ENCODE measurements around the gene PROX1. TPM values are rescaled to one million over a fixed set of nuclear protein-coding genes. Genes with fewer than 3 reads are reported as not detected.
A peak's percentile ranks its signal among the peaks of the same experiment; 100 is the strongest.

PROX1 gene
- total and polyA plus RNA-seq, 2 of the 4 experiments (the other 2 are of a cell fraction), result under 0.01 to 0.02 TPM

DNA sequence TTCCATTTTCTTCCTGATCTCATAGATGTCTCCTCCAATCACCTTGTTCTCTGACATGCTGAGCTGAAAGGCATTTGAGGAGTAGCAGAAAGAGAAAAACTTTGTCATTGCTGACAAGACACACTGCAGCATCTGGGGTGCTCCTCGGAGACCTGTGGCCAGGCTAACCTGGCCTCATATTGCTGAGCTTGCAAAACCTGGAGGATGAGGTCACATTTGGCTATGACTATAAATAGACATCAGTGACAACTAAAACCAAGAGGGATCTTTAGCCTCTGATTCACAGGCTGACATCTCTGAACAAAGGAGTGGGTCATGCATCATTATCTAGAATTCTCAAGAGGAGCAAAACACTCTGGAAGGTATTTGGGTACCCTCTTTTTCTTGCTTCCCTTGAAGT, 83.7 kb downstream of the PROX1 start:
- no peaks in the 10 kb centered on the region for H3K9me1 ChIP-seq (ENCODE audit: insufficient read depth, low read length)
- no peak overlapping the region for H2BK5ac ChIP-seq (ENCODE audit: low read depth, low read length, poor library complexity, severe bottlenecking)
- H3K23ac ChIP-seq (ENCODE audit: low read depth, low read length), result no peak overlapping the region
- H3K4ac ChIP-seq (ENCODE audit: low read depth, low read length), result no peak overlapping the region
- no peaks in the 10 kb centered on the region for H3K79me1 ChIP-seq (ENCODE audit: low read depth in 1 of 2, low read length in 2 of 2)
- DNase-seq, result no peak
- no peak overlapping the region for H2BK20ac ChIP-seq (ENCODE audit: low read depth, low read length)
- peak; percentile 90 for TF ChIP-seq MAFK (IDR thresholded peaks at IDR 0.05; ENCODE audit: low read depth, low read length)
- no peak for TF ChIP-seq RAD21 (IDR thresholded peaks at IDR 0.05; ENCODE audit: low read length)
- ChIA-PET POLR2A (ENCODE audit: unreplicated experiment) (no interaction called here), CTCF (interaction anchor here (0.6 kb wide), 1 partner anchor 22 kb away, joined by 4 read pairs; no protein-coding TSS in a partner anchor)
- no peaks in the 10 kb centered on the region for H3K4me1 ChIP-seq (ENCODE audit: control insufficient read depth, insufficient read depth, low read length)
- no peaks in the 10 kb centered on the region for H3K36me3 ChIP-seq (ENCODE audit: control insufficient read depth, insufficient read depth, low read length)
- no peak overlapping the region for H2AFZ ChIP-seq (replicated peaks; ENCODE audit: low read length, poor library complexity)
- no peaks in the 10 kb centered on the region for H4K20me1 ChIP-seq (ENCODE audit: insufficient read depth, low read length)
- dilution Hi-C loops (cut with HindIII; ENCODE audit: low sequenced_read_pairs, unreplicated experiment) (no loop called here), in situ Hi-C loops (cut with MboI; ENCODE audit: low sequenced_read_pairs) (no loop called here), intact Hi-C loops (cut with micrococcal nuclease) (no loop called here)
- H3K27ac ChIP-seq (ENCODE audit: insufficient read depth, low read length), result no peak overlapping the region
- H2AK5ac ChIP-seq (ENCODE audit: low read depth, low read length), result no peak overlapping the region
- no peak overlapping the region for H3K4me2 ChIP-seq (ENCODE audit: low read depth, low read length)
- BruUV-seq (replicated peaks), result no TSS peak
- no peak overlapping the region for H3K4me3 ChIP-seq (ENCODE audit: insufficient read depth, low read depth, low read length)
- H3K9ac ChIP-seq (ENCODE audit: low read depth, low read length), result no peak overlapping the region
- no peak overlapping the region for H2BK120ac ChIP-seq (ENCODE audit: low read depth, low read length)
- no peak overlapping the region for H3K18ac ChIP-seq (ENCODE audit: low read depth, low read length)
- H2BK15ac ChIP-seq (ENCODE audit: low read depth, low read length), result no peak overlapping the region
- WGBS, 2 experiments (ENCODE audit: extremely low coverage in 2 of 2, insufficient read length in 1 of 2), result no CpG with 5 or more reads among the region's 1 CpG
- no peaks in the 10 kb centered on the region for H3K9me3 ChIP-seq (ENCODE audit: control insufficient read depth, insufficient read depth, low read length)
- H4K5ac ChIP-seq (ENCODE audit: low read depth, low read length), result no peak overlapping the region
- no peak for ATAC-seq (ENCODE audit: low read depth)
- H3K56ac ChIP-seq (ENCODE audit: extremely low read depth, insufficient read depth, low read length), result no peak overlapping the region
- no peak overlapping the region for H3K14ac ChIP-seq (replicated peaks; ENCODE audit: low read depth, low read length)
- H4K91ac ChIP-seq (ENCODE audit: insufficient read depth, low read depth, low read length), result no peak overlapping the region
- no peak overlapping the region for H2AK9ac ChIP-seq (replicated peaks; ENCODE audit: low read depth, low read length, poor library complexity)
- no peak overlapping the region for H4K8ac ChIP-seq (ENCODE audit: low read depth in 2 of 2, low read length in 2 of 2)
- H3K27me3 ChIP-seq (ENCODE audit: control insufficient read depth, insufficient read depth, low read length), result peaks cover 2% of the 10 kb centered on the region

Data from IMR-90 (cell line).